Cardiac muscle cell (in vitro differentiated cells and primary cell): Measurements from ENCODE around the gene MSRB1. TPM values are rescaled to one million over a fixed set of nuclear protein-coding genes. Genes with fewer than 3 reads are reported as not detected.
A peak's percentile ranks its signal among the peaks of the same experiment; 100 is the strongest.

Source experiments
- DNase-seq, 2 donors: peaks; one replicate each; pipeline versions ENCODE4 v3.0.0 to v3.0.0-alpha.2; 2010 to 2017; ENCODE audit warnings: low read depth in 1 of 2, low spot score in 1 of 2
- H3K27ac ChIP-seq: fragments of 200-600 bp; sonication (generic); 2 replicates; pipeline ENCODE4 v1.5.1; 2016
- H3K27me3 ChIP-seq: fragments of 200-600 bp; sonication (generic); 2 replicates; pipeline ENCODE4 v1.6.0; 2016; ENCODE audit warnings: control low read depth
- H3K36me3 ChIP-seq: fragments of 200-600 bp; sonication (generic); 2 replicates; pipeline ENCODE4 v1.5.1; 2016; ENCODE audit warnings: control low read depth
- H3K4me1 ChIP-seq: fragments of 200-600 bp; sonication (generic); 2 replicates; pipeline ENCODE4 v1.8.1; 2017; ENCODE audit warnings: low read depth, mild to moderate bottlenecking, mixed run types
- H3K4me3 ChIP-seq: fragments of 200-600 bp; sonication (generic); 2 replicates; pipeline ENCODE4 v1.5.1; 2016; ENCODE audit warnings: mild to moderate bottlenecking
- H3K9me3 ChIP-seq: fragments of 200-600 bp; sonication (generic); 2 replicates; pipeline ENCODE4 v1.5.1; 2017; ENCODE audit warnings: low read depth, mild to moderate bottlenecking, control low read depth
- CTCF ChIP-seq: IDR thresholded peaks from 2 replicates; pipeline ENCODE4 v1.5.1; 2012; ENCODE audit warnings: low read depth, mild to moderate bottlenecking, low read length
- polyA plus RNA-seq: library from polyadenylated mRNA; unstranded; fragments of >200 nt; fragmentation: Nextera tagmentation; extraction: Ambion mirVana; gene quantifications from 2 replicates; pipeline ENCODE4 v1.2.1, GENCODE V29; 2016
- total RNA-seq: library from RNA; depleted of rRNA; stranded (reverse); fragments of >200 nt; gene quantifications from 2 replicates; pipeline ENCODE4 v1.2.3, GENCODE V29; 2016

MSRB1 gene
- total and polyA plus RNA-seq, 2 experiments from 2014 or later = 13.6 to 35.1 TPM

GRCh38 chr16:1983544-1984346 lies 40.7 kb upstream of the MSRB1 start, which contains the start of gene GFER:
TSS of gene GFER (plus strand) at chr16:1984193. CDS start at chr16:1984219, 26 bp downstream.
- peaks cover 4% of the 10 kb centered on the region for H3K4me1 ChIP-seq
- DNase-seq = peak; percentile 96 to 97
- no peaks in the 10 kb centered on the region for H3K36me3 ChIP-seq
- H3K27ac ChIP-seq = peak within 1 kb of the TSS; percentile 91
- peak within 1 kb of the TSS; percentile 80 for H3K4me3 ChIP-seq
- peak; percentile 28 for TF ChIP-seq CTCF
- no peaks in the 10 kb centered on the region for H3K9me3 ChIP-seq
- H3K27me3 ChIP-seq = peaks cover 49% of the 10 kb centered on the region

GRCh38 chr16:1982991-1983543 lies 40.1 kb upstream of the MSRB1 start:
- H3K27me3 ChIP-seq = peaks cover 52% of the 10 kb centered on the region
- TF ChIP-seq CTCF = no peak

GRCh38 chr16:1982013-1982433 lies 39.0 kb upstream of the MSRB1 start:
- Histone ChIP-seq H3K27ac (no peak overlapping the region), H3K9me3 (no peaks in the 10 kb centered on the region), H3K4me3 (no peak overlapping the region), H3K27me3 (peaks cover 55% of the 10 kb centered on the region), H3K36me3 (peaks cover 3% of the 10 kb centered on the region), H3K4me1 (peaks cover 4% of the 10 kb centered on the region)
- no peak for DNase-seq
- TF ChIP-seq CTCF = no peak

More at GRCh38 chr16:1982991-1983543, 40.1 kb upstream of the MSRB1 start:
- peaks cover 4% of the 10 kb centered on the region for H3K4me1 ChIP-seq
- no peaks in the 10 kb centered on the region for H3K9me3 ChIP-seq
- no peaks in the 10 kb centered on the region for H3K36me3 ChIP-seq
- H3K4me3 ChIP-seq = peak overlapping the region; percentile 80
- DNase-seq = no peak
- H3K27ac ChIP-seq = peak overlapping the region; percentile 91

GRCh38 chr16:1981398-1981836 lies 38.4 kb upstream of the MSRB1 start, which contains the start of gene NOXO1:
TSS of gene NOXO1 (minus strand) at chr16:1981469. CDS start at chr16:1981179, 290 bp downstream.
- H3K27me3 ChIP-seq = peaks cover 55% of the 10 kb centered on the region
- no peak within 1 kb of the TSS for H3K27ac ChIP-seq

GRCh38 chr16:1980770-1981087 lies 37.7 kb upstream of the MSRB1 start:
- Histone ChIP-seq H3K27me3 (peaks cover 55% of the 10 kb centered on the region), H3K4me1 (peaks cover 4% of the 10 kb centered on the region), H3K36me3 (peaks cover 6% of the 10 kb centered on the region), H3K9me3 (no peaks in the 10 kb centered on the region), H3K4me3 (no peak overlapping the region), H3K27ac (no peak overlapping the region)
- no peak for DNase-seq
- no peak for TF ChIP-seq CTCF

More at GRCh38 chr16:1981398-1981836, 38.4 kb upstream of the MSRB1 start, which contains the start of gene NOXO1:
- DNase-seq = no peak
- Histone ChIP-seq H3K4me1 (peaks cover 4% of the 10 kb centered on the region), H3K36me3 (peaks cover 4% of the 10 kb centered on the region), H3K4me3 (no peak within 1 kb of the TSS), H3K9me3 (no peaks in the 10 kb centered on the region)
- no peak for TF ChIP-seq CTCF
